K562 (cell line): Measurements from ENCODE around the gene TMEM108. TPM values are rescaled to one million over a fixed set of nuclear protein-coding genes. Genes with fewer than 3 reads are reported as not detected.

Experiments
- ATAC-seq: fragments of 200-7000 bp; cut with Tn5 transposase; 3 replicates; pipeline ENCODE4 v1.9.1; 2020; ENCODE audit warnings: moderate library complexity
- BruUV-seq: library from RNA; stranded (reverse); fragments of 400-500 nt; replicated peaks from 2 replicates; lab custom pipeline; 2021; lab: Mats Ljungman, UMichigan
- CTCF ChIA-PET: fragments of 300-600 bp; formaldehyde crosslinking; extraction: SDS; loops from one replicate; lab custom pipeline; 2021; ENCODE audit warnings: low intra/inter-chr PET ratio; lab: Yijun Ruan, JAX
- POLR2A ChIA-PET: fragments of 300-600, 350-650 bp; sonication (Branson Sonifier 250); formaldehyde crosslinking; extraction: SDS; loops from one replicate; lab custom pipeline; 2021; ENCODE audit warnings: antibody characterized with exemption, inconsistent platforms; lab: Yijun Ruan, JAX
- DNase-seq, 4 experiments: peaks; one replicate each; pipeline versions ENCODE4 v3.0.0 to v3.0.0-alpha.2; 2011 to 2018; ENCODE audit warnings: low spot score in 3 of 4, mixed read lengths in 3 of 4; ENCODE audit errors: extremely low read depth in 1 of 4
- FAIRE-seq: peaks from 2 replicates; lab custom pipeline; 2011; peaks lifted over from hg19 to GRCh38; lab: Jason Lieb, UNC
- H2AFZ ChIP-seq: 2 replicates; pipeline ENCODE4 v1.6.0; 2011; ENCODE audit warnings: low read depth, low read length, control low read depth, inconsistent platforms
- H3K27ac ChIP-seq: fragments of 200-600 bp; 3 replicates; pipeline ENCODE4 v1.8.0; 2011; ENCODE audit warnings: low read depth, mild to moderate bottlenecking, control low read depth, inconsistent platforms, low read length, moderate library complexity, mixed read lengths; ENCODE audit errors: extremely low read depth
- H3K27me3 ChIP-seq, 2 experiments: fragments of 300-600 bp in 1 of 2; 2 replicates in 1 of 2; 3 replicates in 1 of 2; pipeline versions ENCODE4 v1.6.0 to v1.8.0; 2011; ENCODE audit warnings: inconsistent platforms in 2 of 2, low read length in 2 of 2, mild to moderate bottlenecking in 1 of 2, mixed read lengths in 1 of 2, moderate library complexity in 1 of 2; ENCODE audit not compliant: control insufficient read depth in 2 of 2, insufficient read depth in 2 of 2
- H3K36me3 ChIP-seq: fragments of 300-600 bp; 3 replicates; pipeline ENCODE4 v1.8.0; 2011; ENCODE audit warnings: mild to moderate bottlenecking, low read length, inconsistent platforms; ENCODE audit not compliant: control insufficient read depth, insufficient read depth
- H3K4me1 ChIP-seq, 2 experiments: fragments of 200-600 bp in 1 of 2; replicated peaks in 1 of 2; 2 replicates in 1 of 2; 3 replicates in 1 of 2; pipeline versions ENCODE4 v1.5.1 to v1.8.0; 2011; ENCODE audit warnings: inconsistent platforms in 2 of 2, low read length in 2 of 2, mild to moderate bottlenecking in 1 of 2, mixed read lengths in 1 of 2, moderate library complexity in 1 of 2; ENCODE audit not compliant: control insufficient read depth in 2 of 2, insufficient read depth in 2 of 2
- H3K4me2 ChIP-seq: 2 replicates; pipeline ENCODE4 v1.6.1; 2011; ENCODE audit warnings: low read length, control low read depth, inconsistent platforms, mixed read lengths; ENCODE audit not compliant: insufficient read depth
- H3K4me3 ChIP-seq: fragments of 200-600 bp; sonication (generic), shearing (Covaris generic); 2 replicates; pipeline ENCODE4 v1.5.1; 2016; ENCODE audit warnings: control low read depth, inconsistent platforms
- H3K79me2 ChIP-seq: fragments of 200-600 bp; 3 replicates; pipeline ENCODE4 v1.8.0; 2011; ENCODE audit warnings: low read length, inconsistent platforms; ENCODE audit not compliant: control insufficient read depth, insufficient read depth
- H3K9ac ChIP-seq, 2 experiments: 2 replicates each; pipeline versions ENCODE4 v1.6.0 to v1.6.1; 2011; ENCODE audit warnings: low read depth in 2 of 2, low read length in 2 of 2, control low read depth in 1 of 2, inconsistent platforms in 1 of 2, mild to moderate bottlenecking in 1 of 2, mixed read lengths in 1 of 2; ENCODE audit not compliant: insufficient read depth in 1 of 2
- H3K9me1 ChIP-seq: one replicate; pipeline ENCODE4 v1.6.0; 2011; ENCODE audit warnings: inconsistent platforms, mild to moderate bottlenecking, low read length, moderate library complexity; ENCODE audit not compliant: control insufficient read depth, insufficient read depth
- H3K9me3 ChIP-seq: replicated peaks from 2 replicates; pipeline ENCODE4 v1.5.1; 2011; ENCODE audit warnings: low read depth, low read length, inconsistent platforms; ENCODE audit not compliant: control insufficient read depth, insufficient read depth
- H4K20me1 ChIP-seq: replicated peaks from 2 replicates; pipeline ENCODE4 v1.6.1; 2011; ENCODE audit warnings: low read length, inconsistent platforms, mixed read lengths; ENCODE audit not compliant: control insufficient read depth, insufficient read depth
- COPS2 ChIP-seq: fragments of 450-650 bp; conservative IDR thresholded peaks from 2 replicates; pipeline ENCODE4 v1.6.1; 2016; ENCODE audit warnings: mild to moderate bottlenecking, moderate library complexity
- ESRRA ChIP-seq: fragments of 450-650 bp; IDR thresholded peaks from 2 replicates; pipeline ENCODE4 v1.6.1; 2014; ENCODE audit warnings: low read depth, mild to moderate bottlenecking, moderate library complexity, borderline replicate concordance
- HCFC1 ChIP-seq: IDR thresholded peaks from 2 replicates; pipeline ENCODE4 v1.6.1; 2012; ENCODE audit warnings: low read depth, low read length, improper control_type of control experiment
- HNRNPUL1 ChIP-seq: fragments of 200-400 bp; formaldehyde crosslinking; IDR thresholded peaks from 2 replicates; pipeline ENCODE4 v1.6.1; 2017; ENCODE audit warnings: low read length
- KLF16 ChIP-seq: IDR thresholded peaks from 2 replicates; pipeline ENCODE4 v1.6.1; 2016; ENCODE audit warnings: antibody characterized with exemption
- MED1 ChIP-seq: sonication (generic); formaldehyde crosslinking; IDR thresholded peaks from 2 replicates; pipeline ENCODE4 v1.8.1; 2023; ENCODE audit warnings: missing genetic modification reagents, borderline replicate concordance
- NR4A1 ChIP-seq, 2 experiments: fragments of 250-450 bp in 1 of 2; fragments of 450-650 bp in 1 of 2; sonication (Bioruptor Pico) in 1 of 2; IDR thresholded peaks; 2 replicates each; pipeline versions ENCODE4 v1.4.0 to v1.6.1; 2016 to 2020; ENCODE audit warnings: mild to moderate bottlenecking in 2 of 2, missing compliant biosample characterization in 1 of 2, missing genetic modification characterization in 1 of 2, moderate library complexity in 1 of 2
- RNF2 ChIP-seq: sonication (generic); IDR thresholded peaks from 2 replicates; pipeline ENCODE4 v1.6.1; 2016
- TOE1 ChIP-seq, 2 experiments: fragments of 450-650 bp in 1 of 2; sonication (generic) in 1 of 2; formaldehyde crosslinking in 1 of 2; IDR thresholded peaks; 2 replicates each; pipeline versions ENCODE4 v1.7.1 to v1.8.0; 2016 to 2022; ENCODE audit warnings: borderline replicate concordance in 2 of 2, mild to moderate bottlenecking in 2 of 2, antibody characterized with exemption in 1 of 2, inconsistent platforms in 1 of 2, low read depth in 1 of 2, missing genetic modification reagents in 1 of 2, moderate library complexity in 1 of 2
- WGBS: fragments of 100-300 bp; shearing (Covaris generic); methylation state at CpG from one replicate; pipeline ENCODE4 v1.1.6; 2016; ENCODE audit warnings: low coverage, mixed read lengths; ENCODE audit not compliant: insufficient coverage; ENCODE audit errors: missing lambda C conversion rate; 5-methylcytosine and 5-hydroxymethylcytosine counted together
- in situ Hi-C: fragments of 300-500 bp; cut with MboI; formaldehyde crosslinking; loops from 4 replicates; pipeline ENCODE4 v1.15.0; 2018; ENCODE audit warnings: inconsistent platforms, mixed read lengths
- intact Hi-C: fragments of 100-400 bp; cut with micrococcal nuclease; formaldehyde crosslinking; loops from 2 replicates; pipeline ENCODE4 v1.14.2; 2022
- polyA plus RNA-seq, 8 experiments: library from polyadenylated mRNA; depleted of rRNA in 4 of 8; stranded (reverse) in 5 of 8; unstranded in 3 of 8; fragments of >200 nt; fragmentation: Nextera tagmentation in 2 of 8; fragmentation: Illumina TruSeq in 1 of 8; extraction: Ambion mirVana in 2 of 8; extraction: Trizol in 1 of 8; gene quantifications; 2 replicates each; pipeline versions ENCODE4 v1.2.1 to v1.2.3, GENCODE V29; 2011 to 2014; ENCODE audit warnings: inconsistent platforms in 1 of 8, missing spikeins in 1 of 8
- total RNA-seq, 7 experiments: library from RNA; depleted of rRNA in 6 of 7; stranded (reverse); fragments of >200 nt in 6 of 7; fragmentation: Illumina TruSeq in 2 of 7; extraction: Trizol in 2 of 7; gene quantifications; 2 replicates each; pipeline versions ENCODE4 v1.2.1 to v1.2.3, GENCODE V29; 2011 to 2021; ENCODE audit warnings: low replicate concordance in 1 of 7
- TF ChIP-seq, protein P1 (sequence below): fragments of 450-650 bp; formaldehyde crosslinking; IDR thresholded peaks from 2 replicates; pipeline ENCODE4 v1.4.0; 2020; ENCODE audit warnings: mild to moderate bottlenecking, moderate library complexity
- TF ChIP-seq, protein P2 (sequence below): fragments of 250-450 bp; sonication (Bioruptor Pico); IDR thresholded peaks from 2 replicates; pipeline ENCODE4 v1.9.0; 2021; ENCODE audit warnings: mild to moderate bottlenecking, inconsistent platforms
- TF ChIP-seq, protein P3 (sequence below): fragments of 450-650 bp; IDR thresholded peaks from 2 replicates; pipeline ENCODE4 v1.6.1; 2017; ENCODE audit warnings: mild to moderate bottlenecking, moderate library complexity

Gene TMEM108
- total and polyA plus RNA-seq, 9 of the 15 experiments (the other 6 are each of a cell fraction or from before 2014, with no cell fraction given), result 0.65 to 11.1 (median 3.4) TPM

DNA sequence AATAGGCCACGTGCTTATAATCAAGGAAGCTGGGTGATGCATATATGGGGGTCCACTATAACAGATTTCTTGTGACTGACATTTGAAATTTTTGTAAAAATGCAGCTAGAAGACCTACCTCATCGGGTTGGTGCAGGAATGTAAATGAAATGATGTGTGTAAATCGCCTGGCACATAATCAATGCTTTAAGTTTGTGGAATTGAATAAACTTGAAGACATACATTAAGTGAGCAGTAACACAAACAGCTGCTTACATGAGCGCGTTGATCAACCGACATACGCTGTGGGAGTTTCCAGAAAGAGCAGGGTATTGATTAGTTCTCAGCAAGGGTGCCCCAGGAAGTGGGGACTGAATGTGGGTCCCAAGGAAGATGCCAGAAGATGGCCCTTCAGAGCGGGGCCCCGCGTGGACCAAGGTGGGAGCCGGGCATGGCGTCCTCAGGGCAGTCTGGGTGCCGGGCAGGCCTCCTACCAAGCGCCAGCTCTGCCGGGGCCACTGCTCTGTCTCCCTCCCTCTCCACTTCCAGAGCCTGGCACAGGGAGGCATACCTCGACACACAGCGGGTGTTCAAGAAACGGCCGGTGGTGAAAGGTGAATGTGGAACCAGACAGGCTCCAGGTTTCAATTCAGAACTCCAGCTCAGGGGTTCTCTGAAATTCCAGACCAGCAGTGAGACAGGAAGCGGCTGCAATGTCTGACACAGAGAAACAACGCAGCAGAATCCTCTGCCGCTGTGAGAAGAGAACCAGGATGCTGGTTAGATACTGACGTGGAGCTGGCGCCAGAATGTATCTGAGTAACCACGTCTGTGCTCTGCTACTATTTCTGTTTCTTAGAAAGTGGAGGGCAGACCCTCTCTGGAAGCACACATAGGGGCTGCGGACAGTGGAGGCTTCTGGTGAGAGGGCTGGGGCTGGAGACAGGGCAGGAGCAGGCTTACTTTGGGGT, 374.3 kb downstream of the TMEM108 start:
- no peaks in the 10 kb centered on the region for H3K9me3 ChIP-seq
- intact Hi-C loops, result no loop called here
- BruUV-seq, result no TSS peak
- no peak for TF ChIP-seq HCFC1
- TF ChIP-seq MED1 (CRISPR knock-in tag), result no peak
- TF ChIP-seq, protein P1, sequence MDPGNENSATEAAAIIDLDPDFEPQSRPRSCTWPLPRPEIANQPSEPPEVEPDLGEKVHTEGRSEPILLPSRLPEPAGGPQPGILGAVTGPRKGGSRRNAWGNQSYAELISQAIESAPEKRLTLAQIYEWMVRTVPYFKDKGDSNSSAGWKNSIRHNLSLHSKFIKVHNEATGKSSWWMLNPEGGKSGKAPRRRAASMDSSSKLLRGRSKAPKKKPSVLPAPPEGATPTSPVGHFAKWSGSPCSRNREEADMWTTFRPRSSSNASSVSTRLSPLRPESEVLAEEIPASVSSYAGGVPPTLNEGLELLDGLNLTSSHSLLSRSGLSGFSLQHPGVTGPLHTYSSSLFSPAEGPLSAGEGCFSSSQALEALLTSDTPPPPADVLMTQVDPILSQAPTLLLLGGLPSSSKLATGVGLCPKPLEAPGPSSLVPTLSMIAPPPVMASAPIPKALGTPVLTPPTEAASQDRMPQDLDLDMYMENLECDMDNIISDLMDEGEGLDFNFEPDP (CRISPR knock-in tag), result no peak
- TF ChIP-seq KLF16, result no peak
- no peak for TF ChIP-seq ESRRA
- no peak for TF ChIP-seq COPS2
- TF ChIP-seq NR4A1 (CRISPR knock-in tag; IDR thresholded peaks at IDR 0.05), result no peak
- no peak for TF ChIP-seq NR4A1 (tag; IDR thresholded peaks at IDR 0.05)
- no peak for TF ChIP-seq TOE1 (IDR thresholded peaks at IDR 0.05; ENCODE audit: borderline replicate concordance)
- TF ChIP-seq TOE1 (CRISPR knock-in tag; IDR thresholded peaks at IDR 0.05; ENCODE audit: borderline replicate concordance, low read depth), result no peak
- no peak for TF ChIP-seq RNF2
- TF ChIP-seq, protein P2, sequence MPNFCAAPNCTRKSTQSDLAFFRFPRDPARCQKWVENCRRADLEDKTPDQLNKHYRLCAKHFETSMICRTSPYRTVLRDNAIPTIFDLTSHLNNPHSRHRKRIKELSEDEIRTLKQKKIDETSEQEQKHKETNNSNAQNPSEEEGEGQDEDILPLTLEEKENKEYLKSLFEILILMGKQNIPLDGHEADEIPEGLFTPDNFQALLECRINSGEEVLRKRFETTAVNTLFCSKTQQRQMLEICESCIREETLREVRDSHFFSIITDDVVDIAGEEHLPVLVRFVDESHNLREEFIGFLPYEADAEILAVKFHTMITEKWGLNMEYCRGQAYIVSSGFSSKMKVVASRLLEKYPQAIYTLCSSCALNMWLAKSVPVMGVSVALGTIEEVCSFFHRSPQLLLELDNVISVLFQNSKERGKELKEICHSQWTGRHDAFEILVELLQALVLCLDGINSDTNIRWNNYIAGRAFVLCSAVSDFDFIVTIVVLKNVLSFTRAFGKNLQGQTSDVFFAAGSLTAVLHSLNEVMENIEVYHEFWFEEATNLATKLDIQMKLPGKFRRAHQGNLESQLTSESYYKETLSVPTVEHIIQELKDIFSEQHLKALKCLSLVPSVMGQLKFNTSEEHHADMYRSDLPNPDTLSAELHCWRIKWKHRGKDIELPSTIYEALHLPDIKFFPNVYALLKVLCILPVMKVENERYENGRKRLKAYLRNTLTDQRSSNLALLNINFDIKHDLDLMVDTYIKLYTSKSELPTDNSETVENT (CRISPR knock-in tag), result no peak
- TF ChIP-seq, protein P3, sequence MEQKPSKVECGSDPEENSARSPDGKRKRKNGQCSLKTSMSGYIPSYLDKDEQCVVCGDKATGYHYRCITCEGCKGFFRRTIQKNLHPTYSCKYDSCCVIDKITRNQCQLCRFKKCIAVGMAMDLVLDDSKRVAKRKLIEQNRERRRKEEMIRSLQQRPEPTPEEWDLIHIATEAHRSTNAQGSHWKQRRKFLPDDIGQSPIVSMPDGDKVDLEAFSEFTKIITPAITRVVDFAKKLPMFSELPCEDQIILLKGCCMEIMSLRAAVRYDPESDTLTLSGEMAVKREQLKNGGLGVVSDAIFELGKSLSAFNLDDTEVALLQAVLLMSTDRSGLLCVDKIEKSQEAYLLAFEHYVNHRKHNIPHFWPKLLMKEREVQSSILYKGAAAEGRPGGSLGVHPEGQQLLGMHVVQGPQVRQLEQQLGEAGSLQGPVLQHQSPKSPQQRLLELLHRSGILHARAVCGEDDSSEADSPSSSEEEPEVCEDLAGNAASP, result no peak
- no peak for TF ChIP-seq HNRNPUL1
- TF ChIP-seq, all 486 proteins: peak for 0
- Histone ChIP-seq H2AFZ (no peak overlapping the region), H3K27me3 (peaks cover 2 to 11% of the 10 kb centered on the region in 2 experiments; a peak in 3 of 5 replicates), H3K4me1 (peaks cover 0 to 3% of the 10 kb centered on the region in 2 experiments; a peak in 1 of 5 replicates), H3K9ac (no peak overlapping the region; a peak in 1 of 4 replicates), H3K27ac (no peak overlapping the region), H3K79me2 (no peaks in the 10 kb centered on the region), H3K9me1 (no peaks in the 10 kb centered on the region), H3K4me3 (no peak overlapping the region), H4K20me1 (no peaks in the 10 kb centered on the region), H3K4me2 (no peak overlapping the region), H3K36me3 (no peaks in the 10 kb centered on the region)
- DNase-seq (no peak), ATAC-seq (peak; percentile 40; the same call in 2 of the 3 replicates), FAIRE-seq (no peak)
- CTCF ChIA-PET, result no interaction called here
- POLR2A ChIA-PET, result no interaction called here
- in situ Hi-C loops, result no loop called here
- 11% methylated on average over 19 of the region's 26 CpGs for WGBS
